HG03432 (cell line): Measurements from ENCODE around the gene ELL.

ENCODE experiments used
- ATAC-seq: cut with Tn5 transposase; IDR thresholded peaks from one replicate; pipeline ENCODE4 v1.9.1; 2021; ENCODE audit warnings: mild to moderate bottlenecking, moderate library complexity; ENCODE audit not compliant: unreplicated experiment

The ELL gene

DNA sequence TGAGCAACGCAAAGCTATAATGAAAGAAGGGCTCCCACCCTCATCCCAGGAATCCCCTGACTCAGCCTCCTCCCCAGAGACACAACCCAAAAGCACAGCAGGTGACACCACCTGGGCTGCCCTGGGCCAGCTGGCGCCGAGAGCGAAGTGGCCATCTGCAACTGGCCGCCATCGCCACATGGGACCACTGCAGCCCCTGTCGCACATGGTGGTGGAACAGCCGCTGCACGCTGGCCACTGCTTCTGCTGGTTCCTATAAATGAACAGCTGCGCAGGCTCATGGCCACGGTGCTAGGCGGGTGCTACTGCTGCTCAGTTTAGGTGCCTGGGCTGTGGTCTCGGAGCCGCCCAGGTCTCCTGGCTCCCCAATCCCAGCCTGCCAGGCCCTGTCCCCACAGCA lies 72.3 kb downstream of the ELL start:
- ATAC-seq, result no peak

- ATAC-seq, result no peak
Observed at GRCh38 chr19:18446811-18447359, 75.0 kb downstream of the ELL start.

GRCh38 chr19:18446145-18446810 lies 75.6 kb downstream of the ELL start:
- no peak for ATAC-seq

DNA sequence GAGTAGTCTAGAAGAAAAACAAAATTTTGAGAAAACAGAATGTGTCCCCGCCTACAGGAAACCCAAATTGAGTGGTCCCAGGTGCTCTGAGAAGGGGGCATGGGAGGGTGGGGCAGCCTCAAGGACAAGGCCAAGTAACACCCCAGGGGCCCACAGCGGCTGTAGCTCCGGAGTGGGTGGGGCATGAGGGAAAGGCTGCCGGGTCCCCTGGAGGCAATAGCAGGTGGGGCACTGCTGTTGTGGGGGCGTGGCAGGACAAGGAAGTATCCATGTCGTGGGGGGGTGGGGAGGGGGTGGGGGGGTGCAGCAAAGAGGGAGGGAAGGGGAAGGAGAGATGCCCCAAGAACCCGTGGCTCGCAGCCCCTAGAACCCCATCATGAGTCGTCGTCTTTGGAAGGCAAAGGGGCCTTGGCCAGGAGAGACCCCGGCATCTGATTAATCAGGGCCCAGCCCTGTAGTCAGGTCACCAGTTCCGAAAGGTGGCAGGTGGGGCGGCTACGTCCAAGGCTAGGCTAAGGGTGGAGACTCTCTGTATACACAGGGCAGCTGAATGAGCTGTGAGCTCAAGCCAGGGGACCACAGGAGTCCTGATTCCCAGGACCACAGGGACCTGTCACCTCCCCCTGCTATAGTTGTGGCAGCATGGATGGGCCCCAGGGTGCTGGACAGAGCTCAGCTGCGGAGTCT lies 76.5 kb downstream of the ELL start:
- no peak for ATAC-seq

GRCh38 chr19:18444513-18444912 lies 77.4 kb downstream of the ELL start:
- ATAC-seq, result no peak

GRCh38 chr19:18443831-18444230 lies 78.0 kb downstream of the ELL start:
- ATAC-seq, result no peak

DNA sequence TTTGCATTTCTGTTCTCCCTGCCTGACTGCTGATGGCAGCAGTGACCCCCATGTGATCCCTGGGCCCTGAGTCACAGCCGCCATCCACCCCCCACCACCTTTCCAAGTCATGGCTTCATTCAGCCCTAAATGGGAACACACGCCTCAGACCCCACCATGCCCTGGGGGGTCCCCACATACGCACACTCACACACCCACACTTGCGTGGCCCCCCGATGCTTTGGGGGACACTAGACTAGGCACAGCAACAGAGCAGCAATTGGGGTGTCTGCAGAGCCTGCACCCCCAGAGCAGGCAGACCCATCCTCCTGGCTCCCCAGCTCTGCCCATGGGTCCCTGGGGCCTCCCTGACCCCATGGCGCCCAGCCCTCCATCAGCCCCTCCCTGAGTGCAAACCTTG lies 78.5 kb downstream of the ELL start:
- ATAC-seq, result no peak

- no peak for ATAC-seq
Observed at GRCh38 chr19:18442941-18443340, 78.9 kb downstream of the ELL start.

DNA sequence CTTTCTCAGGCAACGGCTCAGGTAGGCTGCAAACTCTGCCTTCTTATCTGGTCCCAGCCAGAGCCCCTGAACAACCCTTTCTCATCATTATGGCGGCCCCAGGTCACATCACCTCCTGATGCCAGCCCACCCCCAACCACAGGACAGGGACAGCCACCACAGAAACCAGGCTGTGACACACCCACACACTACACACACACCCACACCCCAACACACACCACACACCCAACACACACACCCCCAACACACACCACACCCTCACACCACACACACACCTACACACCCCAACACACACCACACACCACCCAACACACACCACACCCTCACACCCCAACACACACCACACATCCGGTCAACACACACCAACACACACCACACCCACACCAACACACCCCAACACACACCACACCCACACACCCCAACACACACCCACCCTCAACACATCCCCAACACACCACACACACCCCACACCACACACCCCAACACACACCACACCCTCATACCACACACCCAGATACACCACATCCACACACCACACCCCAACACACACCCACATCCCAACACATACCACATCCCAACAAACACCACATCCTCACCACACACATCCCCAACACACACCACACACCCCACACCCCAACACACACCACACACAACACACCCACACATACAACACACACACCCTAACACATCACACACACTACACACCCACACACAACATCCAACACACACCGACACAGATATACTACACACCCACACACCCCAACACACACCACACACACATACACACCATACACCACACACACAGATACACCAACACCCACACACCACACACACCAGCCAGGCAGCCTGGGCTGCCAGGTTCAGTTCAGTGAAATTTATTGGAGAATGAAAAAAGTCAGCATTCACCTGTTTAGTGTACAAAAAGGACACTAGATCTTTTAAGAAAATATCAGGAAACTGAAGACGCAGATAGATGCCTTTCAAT lies 79.8 kb downstream of the ELL start:
- no peak for ATAC-seq

DNA sequence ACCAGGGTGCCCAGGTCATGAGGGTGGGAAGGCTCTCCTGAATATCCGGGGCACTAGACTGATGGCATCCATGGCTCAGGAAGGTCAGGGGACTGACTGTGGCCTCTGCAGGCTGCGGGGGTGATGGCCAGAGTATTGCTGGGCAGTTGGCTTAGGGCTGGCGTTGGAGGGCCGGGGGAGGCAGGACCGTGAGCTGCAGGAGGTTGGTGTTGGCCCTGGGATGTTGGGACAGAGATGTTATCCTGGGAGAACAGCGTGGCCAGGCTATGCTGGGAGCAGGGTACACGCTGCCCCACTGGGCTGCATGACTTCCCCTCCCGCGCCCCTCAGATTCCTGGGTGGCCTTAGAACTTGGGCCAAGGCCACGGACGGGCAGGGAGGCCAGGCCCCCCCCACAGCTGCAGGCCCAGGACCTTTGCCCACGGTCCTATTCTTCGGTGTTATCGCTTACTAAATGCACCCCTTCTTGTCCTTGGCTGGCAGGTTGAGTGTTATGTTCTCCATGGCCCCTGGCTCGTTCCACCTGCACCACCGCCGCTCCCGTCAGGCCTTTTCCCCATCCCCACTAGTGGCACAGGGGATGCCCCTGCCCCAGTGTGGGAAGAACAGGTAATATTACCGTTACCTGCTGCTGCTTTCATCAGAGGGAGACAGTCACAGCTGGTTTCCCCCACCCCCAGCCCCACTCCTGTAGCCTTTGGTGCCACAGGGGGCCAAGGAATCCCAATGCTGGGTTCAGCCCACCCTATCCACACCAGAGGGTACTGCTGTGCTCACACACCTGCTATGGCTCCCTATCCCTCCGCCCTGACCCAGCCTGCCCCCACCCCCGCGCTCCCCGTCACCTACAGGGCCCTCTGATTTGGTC lies 80.7 kb downstream of the ELL start:
- no peak for ATAC-seq

DNA sequence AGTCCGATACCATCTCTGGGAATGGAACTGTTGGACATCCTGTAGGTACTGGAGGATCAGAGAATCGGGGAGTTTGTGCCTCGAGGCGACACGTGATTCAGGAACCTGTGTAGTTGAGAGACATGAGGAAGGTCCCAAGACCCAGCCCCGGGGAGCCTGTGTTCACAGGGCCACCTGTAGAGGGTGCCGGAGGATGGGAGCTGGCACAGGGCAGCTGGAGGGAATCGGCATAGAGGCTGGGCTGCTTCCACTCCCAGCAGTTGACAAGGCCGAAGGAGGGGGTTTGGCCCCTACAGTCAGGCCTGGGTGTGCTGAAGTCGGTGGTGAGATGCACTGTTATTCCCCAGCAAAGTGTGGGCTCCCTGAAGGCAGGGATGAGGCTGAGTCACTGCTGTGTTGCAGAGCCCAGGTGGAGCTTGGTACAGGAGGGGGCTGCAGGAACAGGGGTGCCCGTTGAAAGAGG lies 81.4 kb downstream of the ELL start:
- no peak for ATAC-seq

- ATAC-seq, result no peak
Observed at GRCh38 chr19:18439910-18440237, 82.0 kb downstream of the ELL start.

GRCh38 chr19:18439025-18439909 lies 82.6 kb downstream of the ELL start:
- ATAC-seq, result no peak

DNA sequence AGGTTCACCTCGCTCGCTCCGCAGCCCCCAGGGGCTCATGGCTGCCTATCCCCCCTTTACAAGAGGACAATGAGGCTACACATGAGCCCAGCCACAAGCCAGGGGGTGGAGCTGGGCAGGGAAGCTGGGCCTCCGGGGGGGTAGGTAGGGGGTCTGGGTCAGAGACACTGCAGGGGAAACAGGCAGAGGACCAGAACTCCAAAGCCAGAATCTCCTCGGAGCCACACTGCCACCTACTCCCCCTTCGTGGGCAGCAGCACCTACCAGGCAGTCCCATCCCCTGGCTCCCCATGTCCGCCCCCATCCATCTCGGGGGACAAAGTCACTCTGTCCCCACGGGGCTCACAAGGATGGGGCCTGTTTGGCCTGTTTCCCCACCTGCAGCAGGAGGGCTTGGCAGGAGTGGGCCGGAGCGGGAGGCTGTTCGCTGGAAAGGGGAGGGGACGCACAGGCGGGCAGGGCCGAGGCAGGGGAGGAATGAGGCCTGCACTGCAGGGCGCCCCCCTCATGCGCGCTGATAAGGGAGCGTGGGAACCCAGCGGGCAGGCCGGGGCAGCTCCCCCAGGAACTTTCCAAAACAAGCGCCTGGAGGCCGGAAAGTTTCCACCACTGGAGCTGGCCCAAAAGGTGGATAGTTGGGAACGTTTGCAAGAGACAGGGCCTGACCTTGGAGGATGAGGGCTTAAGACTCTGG lies 83.4 kb downstream of the ELL start:
- no peak for ATAC-seq

GRCh38 chr19:18437491-18438330 lies 84.2 kb downstream of the ELL start, which contains the start of gene ISYNA1:
TSS of gene ISYNA1 (minus strand) at chr19:18438133. CDS start at chr19:18437979, 154 bp downstream.
- ATAC-seq, result peak; percentile 12

DNA sequence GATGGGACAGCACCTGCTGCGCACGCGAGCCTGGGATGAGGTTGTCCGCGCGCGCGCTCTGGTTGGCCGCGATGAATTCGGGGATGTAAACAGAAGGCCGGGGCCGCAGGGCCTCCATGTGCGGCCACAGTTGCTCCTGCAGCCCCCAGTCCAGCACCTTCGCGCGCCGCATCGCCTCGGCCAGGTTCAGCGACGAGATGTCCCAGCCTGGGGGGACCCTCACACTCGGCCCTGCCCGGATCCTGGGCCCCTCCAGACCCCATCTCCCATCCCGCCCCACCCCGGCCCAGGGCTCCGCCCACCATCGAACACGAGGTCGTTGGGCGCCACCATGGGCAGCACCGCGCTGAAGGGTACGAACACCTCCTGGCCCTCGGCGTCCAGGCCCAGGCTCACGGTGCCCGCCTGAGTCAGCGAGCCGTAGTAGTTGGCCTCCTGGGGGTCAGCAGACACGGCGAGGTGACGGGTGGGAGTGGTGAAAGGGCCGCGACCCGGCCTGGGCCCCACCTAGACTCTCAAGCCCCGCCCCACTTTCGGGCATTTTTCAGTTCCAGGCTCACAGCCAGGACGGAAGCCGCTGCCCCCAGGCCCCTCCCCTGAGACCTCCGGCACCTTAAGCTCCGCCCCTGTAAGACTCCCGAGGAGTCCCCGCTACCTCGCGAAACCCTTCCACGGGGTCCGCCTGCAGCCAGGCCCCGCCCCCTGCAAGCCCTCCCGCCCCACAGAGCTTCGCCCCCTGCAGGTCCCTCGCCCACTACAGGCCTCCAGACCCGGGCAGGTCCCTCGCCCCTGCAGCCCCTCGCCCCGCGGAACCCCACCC lies 85.0 kb downstream of the ELL start:
- peak; percentile 57 for ATAC-seq
